Endothelial cell (in vitro differentiated cells): ENCODE data around the gene DNER. TPM values are rescaled to one million over a fixed set of nuclear protein-coding genes. Genes with fewer than 3 reads are reported as not detected.
"Not testable (repeated sequence)": the region's sequence is repeated elsewhere in the genome, so short reads cannot be mapped to it uniquely, and the experiment has no call there.

Experiments
- DNase-seq: peaks from one replicate; pipeline ENCODE4 v3.0.0; 2021; ENCODE audit warnings: low spot score
- H3K27ac Mint-ChIP-seq: one replicate; pipeline ENCODE4 v1.8.0; 2021; ENCODE audit warnings: mixed read lengths, inconsistent platforms; ENCODE audit not compliant: unreplicated experiment
- H3K27me3 Mint-ChIP-seq: one replicate; pipeline ENCODE4 v1.8.0; 2021; ENCODE audit warnings: mild to moderate bottlenecking, moderate library complexity, mixed read lengths, inconsistent platforms; ENCODE audit not compliant: unreplicated experiment
- H3K36me3 Mint-ChIP-seq: one replicate; pipeline ENCODE4 v1.8.0; 2021; ENCODE audit warnings: mild to moderate bottlenecking, low read depth, mixed read lengths, inconsistent platforms; ENCODE audit not compliant: unreplicated experiment
- H3K4me1 Mint-ChIP-seq: one replicate; pipeline ENCODE4 v1.8.0; 2021; ENCODE audit warnings: mild to moderate bottlenecking, mixed read lengths, inconsistent platforms; ENCODE audit not compliant: unreplicated experiment
- H3K4me3 Mint-ChIP-seq: one replicate; pipeline ENCODE4 v1.8.0; 2021; ENCODE audit warnings: mild to moderate bottlenecking, mixed read lengths, inconsistent platforms; ENCODE audit not compliant: unreplicated experiment
- H3K9me3 Mint-ChIP-seq: one replicate; pipeline ENCODE4 v1.8.0; 2021; ENCODE audit warnings: mixed read lengths, inconsistent platforms; ENCODE audit not compliant: unreplicated experiment
- total RNA-seq: library from RNA; stranded (reverse); fragmentation: NEBNext Ultra II Directional; extraction: Animal tissue kit (Norgen Biotek cat#: 25700); gene quantifications from one replicate; pipeline ENCODE4 v1.2.1, GENCODE V29; 2021; ENCODE audit not compliant: unreplicated experiment
- TF ChIP-seq, protein P1 (sequence below): fragments of 200-600 bp; sonication (generic); IDR thresholded peaks from one replicate; pipeline ENCODE4 v1.5.0; 2021; ENCODE audit warnings: antibody characterized with exemption; ENCODE audit not compliant: unreplicated experiment

DNER gene
- total RNA-seq, 1 donor from 2014 or later: 0.15 TPM

DNA sequence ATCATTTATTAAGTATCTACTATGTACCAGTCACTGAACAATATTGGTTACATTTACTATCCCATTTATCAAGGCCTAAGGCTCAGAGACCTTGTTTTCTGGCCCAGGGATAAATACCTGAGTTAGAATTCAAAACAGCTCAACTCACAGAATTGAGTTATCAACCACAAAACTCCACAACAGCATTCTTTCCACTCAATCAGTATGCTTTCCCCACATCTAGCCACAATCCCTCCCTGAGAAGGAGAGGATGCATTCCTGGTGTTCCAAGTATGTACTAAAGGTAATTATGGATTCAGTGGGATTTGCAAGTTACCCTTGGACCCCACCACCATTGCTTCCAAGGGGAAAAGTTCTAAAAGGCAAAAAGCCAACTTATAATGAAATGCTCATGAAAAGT is 339.1 kb downstream of the DNER start:
- DNase-seq: no peak
- Mint-ChIP-seq H3K4me3 (no peak overlapping the region), H3K9me3 (no peaks in the 10 kb centered on the region), H3K27me3 (peaks cover 1% of the 10 kb centered on the region), H3K4me1 (no peaks in the 10 kb centered on the region), H3K27ac (no peak overlapping the region), H3K36me3 (no peaks in the 10 kb centered on the region)
- TF ChIP-seq, protein P1, sequence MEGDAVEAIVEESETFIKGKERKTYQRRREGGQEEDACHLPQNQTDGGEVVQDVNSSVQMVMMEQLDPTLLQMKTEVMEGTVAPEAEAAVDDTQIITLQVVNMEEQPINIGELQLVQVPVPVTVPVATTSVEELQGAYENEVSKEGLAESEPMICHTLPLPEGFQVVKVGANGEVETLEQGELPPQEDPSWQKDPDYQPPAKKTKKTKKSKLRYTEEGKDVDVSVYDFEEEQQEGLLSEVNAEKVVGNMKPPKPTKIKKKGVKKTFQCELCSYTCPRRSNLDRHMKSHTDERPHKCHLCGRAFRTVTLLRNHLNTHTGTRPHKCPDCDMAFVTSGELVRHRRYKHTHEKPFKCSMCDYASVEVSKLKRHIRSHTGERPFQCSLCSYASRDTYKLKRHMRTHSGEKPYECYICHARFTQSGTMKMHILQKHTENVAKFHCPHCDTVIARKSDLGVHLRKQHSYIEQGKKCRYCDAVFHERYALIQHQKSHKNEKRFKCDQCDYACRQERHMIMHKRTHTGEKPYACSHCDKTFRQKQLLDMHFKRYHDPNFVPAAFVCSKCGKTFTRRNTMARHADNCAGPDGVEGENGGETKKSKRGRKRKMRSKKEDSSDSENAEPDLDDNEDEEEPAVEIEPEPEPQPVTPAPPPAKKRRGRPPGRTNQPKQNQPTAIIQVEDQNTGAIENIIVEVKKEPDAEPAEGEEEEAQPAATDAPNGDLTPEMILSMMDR: no peak

DNA sequence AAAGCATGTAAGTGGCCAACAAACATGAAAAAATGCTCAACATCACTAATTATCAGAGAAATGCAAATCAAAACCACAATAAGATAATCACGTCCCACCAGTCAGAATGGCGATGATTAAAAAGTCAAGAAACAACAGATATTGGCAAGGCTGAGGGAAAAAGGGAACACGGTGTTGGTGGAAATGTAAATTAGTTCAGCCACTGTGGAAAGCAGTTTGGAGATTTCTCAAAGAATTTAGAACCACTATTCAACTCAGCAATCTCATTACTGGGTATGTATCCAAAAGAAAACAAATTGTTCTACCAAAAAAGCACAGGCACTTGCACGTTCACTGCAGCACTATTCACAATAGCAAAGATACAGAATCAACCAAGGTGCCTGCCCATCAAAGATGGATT is 341.0 kb downstream of the DNER start:
- not testable (repeated sequence) for H3K4me1 Mint-ChIP-seq, H3K27ac Mint-ChIP-seq, H3K9me3 Mint-ChIP-seq, H3K4me3 Mint-ChIP-seq, DNase-seq, H3K27me3 Mint-ChIP-seq, H3K36me3 Mint-ChIP-seq

DNA sequence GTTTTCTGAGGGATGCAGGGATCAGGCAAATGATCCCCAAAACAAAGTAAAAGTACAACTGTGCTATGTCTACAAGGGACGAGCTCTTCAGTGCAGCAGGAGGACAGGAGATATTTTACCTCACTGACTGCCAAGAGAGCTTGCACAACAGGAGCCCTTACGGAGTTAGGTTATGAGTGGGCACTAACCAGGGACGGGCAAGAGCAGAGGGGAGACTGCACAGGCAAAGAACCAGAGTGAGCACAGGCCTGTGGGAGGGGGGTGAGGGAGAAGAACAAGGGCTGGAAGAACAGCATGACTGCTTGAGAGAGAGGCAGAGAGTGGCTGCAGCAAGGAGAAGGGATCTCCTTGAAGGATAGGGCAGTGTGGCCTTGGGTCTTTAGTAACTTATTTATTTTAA is 342.1 kb downstream of the DNER start:
- Mint-ChIP-seq H3K36me3 (no peaks in the 10 kb centered on the region), H3K27ac (no peak overlapping the region), H3K27me3 (peaks cover 1% of the 10 kb centered on the region), H3K4me3 (no peak overlapping the region), H3K4me1 (no peaks in the 10 kb centered on the region), H3K9me3 (no peaks in the 10 kb centered on the region)
- no peak for DNase-seq
- TF ChIP-seq, protein P1: no peak

DNA sequence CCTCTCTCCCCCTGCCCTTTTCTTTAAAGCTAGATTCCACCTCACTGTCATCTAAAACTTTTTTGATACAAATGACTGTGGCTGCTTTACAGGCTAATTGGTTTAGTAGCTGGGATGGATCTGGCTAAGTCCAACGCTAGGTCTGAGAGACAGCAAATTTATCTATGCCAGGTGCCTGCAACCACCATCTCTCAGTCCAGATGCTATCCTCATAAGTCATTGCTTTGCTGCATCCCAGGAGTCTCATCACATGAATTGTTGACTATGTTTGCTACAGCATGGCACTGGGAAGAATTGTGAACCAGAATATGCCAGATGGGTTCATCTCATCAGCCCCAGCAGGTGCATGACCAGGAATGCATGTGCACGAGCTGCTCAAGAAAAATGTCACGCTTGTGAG is 343.3 kb downstream of the DNER start:
- H3K27me3 Mint-ChIP-seq: peaks cover 1% of the 10 kb centered on the region
- H3K4me1 Mint-ChIP-seq: no peaks in the 10 kb centered on the region
- no peaks in the 10 kb centered on the region for H3K9me3 Mint-ChIP-seq
- no peak overlapping the region for H3K27ac Mint-ChIP-seq
- no peak for DNase-seq
- no peak overlapping the region for H3K4me3 Mint-ChIP-seq
- H3K36me3 Mint-ChIP-seq: no peaks in the 10 kb centered on the region
- TF ChIP-seq, protein P1: no peak

DNA sequence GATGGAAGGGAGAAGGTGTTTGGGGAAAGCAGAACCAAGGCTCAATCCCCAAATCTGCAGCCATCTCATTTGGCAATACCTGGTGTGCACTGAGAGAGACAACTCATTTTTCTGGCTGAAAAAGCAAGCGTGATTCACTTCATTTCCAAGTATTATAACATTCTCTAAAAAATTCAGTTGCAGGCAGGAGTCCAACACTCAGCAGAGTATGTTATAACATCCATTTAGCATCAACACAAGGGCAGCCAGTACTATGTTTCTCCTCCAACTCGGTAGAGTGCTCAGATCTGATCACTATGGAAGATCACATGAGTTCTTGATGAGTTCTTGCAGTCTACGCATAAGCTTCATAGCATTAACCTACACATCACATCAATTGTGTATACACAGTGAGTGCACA is 343.8 kb downstream of the DNER start:
- H3K27me3 Mint-ChIP-seq: peaks cover 1% of the 10 kb centered on the region
- no peak overlapping the region for H3K27ac Mint-ChIP-seq
- TF ChIP-seq, protein P1: no peak
- no peaks in the 10 kb centered on the region for H3K9me3 Mint-ChIP-seq
- H3K36me3 Mint-ChIP-seq: no peaks in the 10 kb centered on the region
- H3K4me1 Mint-ChIP-seq: no peaks in the 10 kb centered on the region
- DNase-seq: no peak
- no peak overlapping the region for H3K4me3 Mint-ChIP-seq
